DMS153 treated with DMSO at 0.1 percent for 48 hours (cell line): Measurements from ENCODE around the gene ADAM15.

ENCODE experiments used
- DNase-seq: peaks from one replicate; lab custom pipeline; 2025; ENCODE audit not compliant: unreplicated experiment; lab: John Stamatoyannopoulos, UW

The ADAM15 gene

DNA sequence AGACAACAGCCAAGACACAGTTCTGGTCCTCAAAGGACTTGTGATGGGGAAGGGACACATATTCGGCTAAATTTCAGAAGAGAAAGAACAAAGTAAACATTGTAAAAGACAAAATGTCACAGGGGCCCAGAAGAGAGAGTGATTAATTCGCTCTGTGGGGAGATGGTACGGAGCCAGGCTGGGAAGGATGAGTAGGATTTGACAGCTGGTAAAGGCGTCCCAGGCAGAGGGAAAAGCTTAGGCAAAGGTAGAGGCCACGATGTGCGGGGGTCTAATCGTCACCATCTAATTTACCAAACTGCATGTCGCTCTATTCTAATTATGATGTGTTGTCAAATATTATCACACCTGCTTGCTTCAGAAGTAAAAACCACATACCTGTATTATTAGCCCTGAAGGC lies 59.3 kb downstream of the ADAM15 start:
- DNase-seq, result no peak

DNA sequence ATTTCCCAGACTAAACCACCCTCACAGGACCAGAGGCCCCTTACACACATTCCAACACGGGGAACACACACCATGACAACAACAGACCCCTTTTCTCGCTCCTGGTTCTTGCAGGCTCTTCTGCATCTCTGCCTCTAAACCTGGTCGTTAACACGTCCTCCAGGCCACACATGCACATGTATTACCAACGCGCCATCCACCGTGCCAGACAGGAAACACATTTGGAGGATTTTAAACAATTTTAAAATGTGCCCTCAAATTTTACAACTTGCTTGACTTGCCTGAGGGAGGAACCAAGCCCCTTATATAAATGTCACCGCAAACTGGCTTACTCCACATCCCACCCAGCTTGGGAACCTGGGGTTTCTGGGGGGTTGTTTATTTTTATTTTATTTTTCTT lies 59.7 kb downstream of the ADAM15 start:
- no peak for DNase-seq
